ENCODE results near the gene PHF20. TPM values are rescaled to one million over a fixed set of nuclear protein-coding genes. Genes with fewer than 3 reads are reported as not detected.
A peak's percentile ranks its signal among the peaks of the same experiment; 100 is the strongest.
"Not testable (repeated sequence)": the region's sequence is repeated elsewhere in the genome, so short reads cannot be mapped to it uniquely, and the experiment has no call there.

Gene PHF20
- polyA plus RNA-seq, 3 donors from 2014 or later = 92.6 to 140 (median 112) TPM

DNA sequence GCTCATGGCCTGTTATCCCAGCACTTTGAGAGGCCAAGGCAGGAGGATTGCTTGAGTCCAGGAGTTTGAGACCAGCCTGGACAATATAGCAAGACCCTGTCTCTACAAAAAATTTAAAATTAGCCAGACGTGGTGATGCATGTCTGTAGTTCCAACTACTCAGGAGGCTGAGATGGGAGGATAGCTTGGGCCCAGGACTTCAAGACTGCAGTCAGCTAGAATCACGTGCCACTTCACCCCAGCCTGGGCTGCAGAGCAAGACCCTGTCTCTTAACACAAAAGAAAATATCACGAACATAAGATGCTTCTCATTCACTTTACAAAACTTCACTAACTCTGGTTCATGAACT, 27.3 kb upstream of the PHF20 start:
- peaks cover 16 to 30% (median 18%) of the 10 kb centered on the region in 3 donors for H3K27me3 Mint-ChIP-seq (ENCODE audit: low read depth in 3 of 3)
- peak overlapping the region; percentile 97 to 100 (median 100) for H3K27ac Mint-ChIP-seq
- not testable (repeated sequence) for DNase-seq, H3K9me3 Mint-ChIP-seq
- H3K4me3 Mint-ChIP-seq = peak overlapping the region in 3 of 5 donors; percentile 99 to 100 (median 100)
- H3K36me3 Mint-ChIP-seq = peaks cover 17 to 19% (median 17%) of the 10 kb centered on the region in 3 donors
- peaks cover 35 to 41% of the 10 kb centered on the region in 2 donors for H3K4me1 Mint-ChIP-seq

DNA sequence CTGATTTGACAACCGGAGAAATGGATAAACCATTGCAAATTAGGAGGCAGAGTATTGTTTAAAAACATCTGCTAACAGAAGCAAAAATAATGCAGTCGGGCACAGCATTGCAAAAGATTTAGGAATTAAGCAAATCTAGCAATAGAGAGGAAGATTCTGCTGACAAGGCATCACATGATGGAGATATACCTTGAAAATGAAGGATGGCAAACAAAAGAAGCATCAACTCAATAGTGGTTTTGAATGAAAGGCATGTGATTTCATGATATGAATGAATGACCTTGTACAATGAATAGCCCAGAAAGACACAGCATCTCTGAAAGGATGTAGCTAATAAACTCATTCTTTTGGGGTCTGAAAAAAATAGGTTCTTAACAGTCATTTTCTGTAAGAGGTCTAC, 21.2 kb upstream of the PHF20 start:
- H3K4me1 Mint-ChIP-seq = no peaks in the 10 kb centered on the region
- H3K4me3 Mint-ChIP-seq = no peak overlapping the region
- H3K9me3 Mint-ChIP-seq = no peaks in the 10 kb centered on the region
- H3K27me3 Mint-ChIP-seq (ENCODE audit: low read depth in 3 of 3) = no peaks in the 10 kb centered on the region
- H3K36me3 Mint-ChIP-seq = no peaks in the 10 kb centered on the region
- no peak for DNase-seq
- no peak overlapping the region for H3K27ac Mint-ChIP-seq

GRCh38 chr20:35756404-35756803, 15.4 kb upstream of the PHF20 start:
- H3K27me3 Mint-ChIP-seq (ENCODE audit: low read depth in 3 of 3) = peaks cover 0 to 2% (median 0%) of the 10 kb centered on the region in 3 donors
- no peaks in the 10 kb centered on the region for H3K9me3 Mint-ChIP-seq
- no peak overlapping the region for H3K27ac Mint-ChIP-seq
- no peak overlapping the region for H3K4me3 Mint-ChIP-seq
- no peak for DNase-seq
- H3K36me3 Mint-ChIP-seq = no peaks in the 10 kb centered on the region
- H3K4me1 Mint-ChIP-seq = no peaks in the 10 kb centered on the region

DNA sequence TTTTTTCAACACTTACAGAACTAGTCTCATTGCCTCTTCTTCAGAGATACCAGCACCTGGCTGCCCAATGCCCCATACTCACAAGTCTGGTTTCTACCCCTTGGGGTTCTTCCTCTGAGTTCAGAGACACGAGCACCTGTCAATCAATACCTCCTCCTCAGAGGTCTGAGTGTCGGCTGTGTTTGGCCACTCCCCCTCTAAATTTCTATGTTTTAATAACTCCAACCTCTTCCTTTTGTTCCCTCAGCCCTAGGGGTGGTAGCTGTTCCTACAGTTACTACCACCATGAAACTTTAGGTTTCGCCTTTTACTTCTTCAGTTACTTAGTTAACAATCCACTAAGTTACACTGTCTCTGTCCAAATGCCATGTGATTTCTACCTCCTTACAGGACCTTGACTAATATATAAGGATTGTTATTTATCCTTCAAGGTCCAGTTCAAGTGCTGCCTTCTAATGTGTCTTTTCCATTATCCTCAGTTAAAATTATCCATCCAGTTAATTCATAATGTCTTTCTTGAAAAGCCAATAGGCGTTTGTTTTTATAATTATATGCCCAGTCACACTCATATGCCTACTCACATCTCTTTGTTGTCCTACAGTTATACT, 14.6 kb upstream of the PHF20 start:
- no peaks in the 10 kb centered on the region for H3K9me3 Mint-ChIP-seq
- H3K27me3 Mint-ChIP-seq (ENCODE audit: low read depth in 3 of 3) = peaks cover 0 to 2% (median 0%) of the 10 kb centered on the region in 3 donors
- no peak for DNase-seq
- no peaks in the 10 kb centered on the region for H3K36me3 Mint-ChIP-seq
- no peak overlapping the region for H3K4me3 Mint-ChIP-seq
- H3K27ac Mint-ChIP-seq = peak overlapping the region in 2 of 6 donors; percentile 12 to 23
- no peaks in the 10 kb centered on the region for H3K4me1 Mint-ChIP-seq

- DNase-seq; H3K4me1 Mint-ChIP-seq; H3K27me3 Mint-ChIP-seq (ENCODE audit: low read depth in 3 of 3); H3K4me3 Mint-ChIP-seq; H3K9me3 Mint-ChIP-seq; H3K36me3 Mint-ChIP-seq: not testable (repeated sequence)
- peak overlapping the region in 2 of 6 donors; percentile 42 to 45 for H3K27ac Mint-ChIP-seq
Measured at GRCh38 chr20:35761548-35761947, 10.3 kb upstream of the PHF20 start.

GRCh38 chr20:35762461-35762860, 9.4 kb upstream of the PHF20 start:
- no peak overlapping the region for H3K4me3 Mint-ChIP-seq
- no peaks in the 10 kb centered on the region for H3K36me3 Mint-ChIP-seq
- H3K9me3 Mint-ChIP-seq = no peaks in the 10 kb centered on the region
- DNase-seq = no peak
- peaks cover 1 to 4% (median 2%) of the 10 kb centered on the region in 3 donors for H3K27me3 Mint-ChIP-seq (ENCODE audit: low read depth in 3 of 3)
- peaks cover 18 to 19% of the 10 kb centered on the region in 2 donors for H3K4me1 Mint-ChIP-seq
- H3K27ac Mint-ChIP-seq = peak overlapping the region in 5 of 6 donors; percentile 6 to 89 (median 50)

DNA sequence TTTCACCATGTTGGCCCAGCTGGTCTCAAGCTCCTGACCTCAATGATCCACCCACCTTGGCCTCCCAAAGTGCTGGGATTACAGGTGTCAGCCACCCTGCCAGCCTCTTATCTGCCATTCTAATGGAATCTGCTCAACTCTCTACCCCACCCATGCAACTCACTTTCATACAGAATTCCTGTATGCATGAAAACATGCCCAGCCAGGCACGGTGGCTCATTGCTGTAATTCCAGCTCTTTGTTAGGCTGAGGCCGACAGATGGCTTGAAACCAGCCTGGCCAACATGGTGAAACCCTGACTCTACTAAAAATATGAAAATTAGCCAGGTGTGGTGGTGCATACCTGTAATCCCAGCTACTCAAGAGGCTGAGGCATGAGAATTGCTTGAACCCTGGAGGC, 6.9 kb upstream of the PHF20 start:
- Mint-ChIP-seq H3K4me3 (peak overlapping the region in 1 of 5 donors; percentile 18), H3K4me1 (peaks cover 41 to 42% of the 10 kb centered on the region in 2 donors), H3K27ac (peak overlapping the region; percentile 16 to 88 (median 80))
- not testable (repeated sequence) for H3K9me3 Mint-ChIP-seq; H3K27me3 Mint-ChIP-seq (ENCODE audit: low read depth in 3 of 3); H3K36me3 Mint-ChIP-seq; DNase-seq

DNA sequence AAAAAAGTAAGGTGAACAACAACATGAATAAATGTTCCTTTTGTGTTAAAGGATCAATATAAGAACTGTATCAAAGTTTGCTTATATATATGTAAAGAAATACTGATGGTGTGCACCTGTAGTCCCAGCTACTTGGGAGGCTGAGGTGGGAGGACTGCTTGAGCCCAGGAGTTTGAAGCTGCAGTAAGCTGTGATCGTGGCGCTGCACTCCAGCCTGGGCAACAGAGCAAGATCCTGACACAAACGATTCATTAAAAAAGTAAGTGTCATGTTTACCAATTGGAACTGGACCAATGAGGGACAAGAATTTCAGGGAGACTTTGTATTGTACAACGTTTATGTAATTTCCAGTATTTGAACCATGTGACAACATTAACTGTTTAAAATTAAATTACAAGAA, 5.0 kb upstream of the PHF20 start:
- Mint-ChIP-seq H3K27ac (peak overlapping the region; percentile 99 to 100 (median 100)), H3K36me3 (no peaks in the 10 kb centered on the region), H3K4me1 (peaks cover 52 to 56% of the 10 kb centered on the region in 2 donors), H3K4me3 (peak overlapping the region in 3 of 5 donors; percentile 53 to 91 (median 87)), H3K27me3 (ENCODE audit: low read depth in 3 of 3) (peaks cover 11 to 16% (median 14%) of the 10 kb centered on the region in 3 donors), H3K9me3 (no peaks in the 10 kb centered on the region)
- no peak for DNase-seq

DNA sequence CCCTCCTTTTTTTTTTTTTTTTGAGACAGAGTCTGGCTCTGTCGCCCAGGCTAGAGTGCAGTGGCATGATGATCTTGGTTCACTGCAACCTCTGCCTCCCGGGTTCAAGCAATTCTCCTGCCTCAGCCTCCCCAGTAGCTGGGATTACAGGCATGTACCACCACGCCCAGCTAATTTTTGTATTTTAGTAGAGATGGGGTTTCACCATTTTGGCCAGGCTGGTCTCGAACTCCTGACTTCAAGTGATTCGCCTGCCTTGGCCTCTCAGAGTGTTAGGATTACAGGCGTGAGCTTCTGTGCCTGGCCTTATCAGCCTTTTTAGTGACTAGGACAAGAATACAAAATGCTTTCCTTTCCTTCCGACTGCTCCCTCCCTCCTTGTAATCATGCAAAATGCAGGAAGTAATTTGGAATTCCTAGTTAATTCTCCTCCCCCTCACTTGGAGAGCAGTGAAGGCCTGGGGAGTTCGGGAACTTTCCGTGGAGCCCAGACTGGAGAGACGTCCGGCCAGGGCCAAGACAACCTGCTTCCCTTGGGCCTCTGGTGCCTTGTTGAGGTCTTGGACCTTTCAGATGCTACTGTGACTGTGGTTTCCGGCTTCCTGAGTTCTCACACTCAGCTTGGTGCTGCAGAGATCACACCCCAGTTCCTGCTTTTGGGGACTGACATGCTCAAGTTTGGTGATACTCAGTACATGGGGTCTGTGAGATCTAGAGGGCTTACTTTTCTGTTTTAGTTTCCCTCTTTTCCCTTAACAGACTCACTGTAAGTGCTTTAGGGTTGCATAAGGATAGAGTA, 3.9 kb upstream of the PHF20 start:
- peak overlapping the region; percentile 87 to 91 (median 91) for H3K4me3 Mint-ChIP-seq
- no peaks in the 10 kb centered on the region for H3K36me3 Mint-ChIP-seq
- H3K9me3 Mint-ChIP-seq = no peaks in the 10 kb centered on the region
- H3K27ac Mint-ChIP-seq = peak overlapping the region; percentile 99 to 100 (median 100)
- H3K27me3 Mint-ChIP-seq (ENCODE audit: low read depth in 3 of 3) = peaks cover 11 to 18% (median 14%) of the 10 kb centered on the region in 3 donors
- peaks cover 58 to 61% of the 10 kb centered on the region in 2 donors for H3K4me1 Mint-ChIP-seq
- peak; percentile 85 to 88 (median 88) for DNase-seq

DNA sequence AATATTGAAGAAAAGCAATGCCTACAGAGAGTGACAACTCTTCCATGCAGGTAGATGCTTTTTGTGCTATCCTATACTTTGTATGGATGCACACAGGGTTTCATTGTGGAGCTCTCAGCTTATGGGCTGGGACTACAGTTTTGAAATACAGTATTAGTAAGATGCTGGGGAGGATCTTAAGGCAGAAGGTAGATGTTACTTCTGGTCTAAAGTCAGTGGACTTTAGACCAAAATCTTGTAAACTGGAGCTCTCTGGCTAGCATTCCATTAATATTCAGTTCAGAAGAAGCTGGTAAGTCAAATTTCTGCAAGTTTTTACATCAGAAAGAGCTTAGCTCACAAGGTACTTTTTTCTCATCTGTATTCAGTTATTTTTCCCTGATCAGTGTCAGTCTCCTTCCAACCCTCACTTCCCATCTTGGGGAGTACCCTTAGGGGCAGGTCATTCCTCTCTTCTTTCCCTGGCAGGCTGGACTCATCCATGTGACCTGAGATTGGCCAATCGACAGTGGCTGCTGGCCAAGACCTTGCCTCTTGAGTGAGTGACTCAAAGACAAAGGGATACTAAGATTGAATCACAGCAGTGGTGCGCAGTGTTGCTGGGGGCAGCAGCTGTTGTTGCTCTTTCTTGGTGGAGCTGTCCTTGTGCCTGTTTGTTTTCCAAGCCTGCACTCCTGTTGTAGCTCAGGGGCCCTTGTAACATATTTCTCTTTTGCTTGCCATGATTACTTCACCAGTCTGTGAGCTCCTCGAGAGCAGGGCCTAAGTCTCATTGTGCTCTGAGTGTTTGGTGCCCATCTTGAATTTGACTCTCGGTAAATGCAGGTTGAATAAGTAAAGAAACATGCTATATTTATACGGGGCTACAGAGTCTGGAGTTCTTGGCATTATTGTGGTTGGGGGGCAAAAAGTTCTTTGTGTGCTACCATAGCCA, 2.8 kb upstream of the PHF20 start:
- Mint-ChIP-seq H3K9me3 (no peaks in the 10 kb centered on the region), H3K36me3 (no peaks in the 10 kb centered on the region), H3K27me3 (ENCODE audit: low read depth in 3 of 3) (peaks cover 13 to 20% (median 17%) of the 10 kb centered on the region in 3 donors), H3K4me3 (peak overlapping the region; percentile 87 to 91 (median 91)), H3K4me1 (peaks cover 69 to 72% of the 10 kb centered on the region in 2 donors), H3K27ac (peak overlapping the region; percentile 99 to 100 (median 100))
- DNase-seq = peak; percentile 38 to 43 (median 41)

DNA sequence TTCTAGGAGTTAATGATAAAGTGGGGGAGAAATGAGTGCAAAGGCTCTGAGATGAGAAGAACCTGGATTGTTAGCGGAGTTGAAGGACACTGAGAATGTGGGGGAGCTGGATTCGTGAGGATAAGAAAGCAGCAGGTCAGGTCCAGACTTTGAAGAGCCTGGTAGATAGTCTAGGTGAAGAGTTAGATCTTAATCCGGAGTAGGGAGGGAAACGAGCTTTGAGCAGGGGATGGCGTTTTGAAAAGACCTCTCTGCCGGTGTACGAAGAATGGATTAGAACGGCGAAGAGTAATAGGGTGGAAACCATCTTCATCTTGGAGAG, 487 bp upstream of the PHF20 start:
- no peaks in the 10 kb centered on the region for H3K9me3 Mint-ChIP-seq
- no peak for DNase-seq
- H3K27ac Mint-ChIP-seq = peak overlapping the region; percentile 99 to 100 (median 100)
- peak overlapping the region; percentile 81 to 85 (median 83) for H3K4me3 Mint-ChIP-seq
- peaks cover 79 to 82% of the 10 kb centered on the region in 2 donors for H3K4me1 Mint-ChIP-seq
- H3K36me3 Mint-ChIP-seq = peaks cover 0 to 4% (median 3%) of the 10 kb centered on the region in 3 donors
- H3K27me3 Mint-ChIP-seq (ENCODE audit: low read depth in 3 of 3) = peaks cover 12 to 20% (median 19%) of the 10 kb centered on the region in 3 donors

DNA sequence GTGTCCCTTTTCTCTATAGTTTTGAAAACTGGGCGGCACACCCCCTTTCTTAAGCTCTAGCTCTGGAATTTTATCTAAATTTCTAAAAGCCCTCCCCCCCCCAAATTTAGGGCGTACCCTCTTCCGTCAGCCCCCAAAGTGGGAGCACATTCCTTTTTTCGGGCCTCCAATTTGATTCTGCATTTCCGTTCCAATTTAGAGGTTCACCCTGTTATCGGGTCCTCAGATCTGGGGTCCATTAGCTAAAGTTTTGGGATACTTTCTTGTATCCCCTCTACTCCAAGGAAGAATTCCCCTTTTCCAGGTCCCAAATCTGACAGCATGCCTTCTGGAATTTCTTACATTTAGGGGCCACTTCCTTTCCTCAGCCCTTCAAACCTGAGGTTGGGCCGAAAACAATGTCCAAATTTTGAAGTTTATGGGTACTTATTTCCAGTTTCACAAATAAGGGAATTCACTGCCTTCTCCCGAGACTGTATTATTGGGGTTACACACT, 796 bp downstream of the PHF20 start:
- Mint-ChIP-seq H3K4me3 (peak overlapping the region; percentile 82 to 94 (median 86)), H3K4me1 (peaks cover 80 to 83% of the 10 kb centered on the region in 2 donors), H3K27ac (peak overlapping the region; percentile 96 to 99 (median 98)), H3K27me3 (ENCODE audit: low read depth in 3 of 3) (peaks cover 9 to 22% (median 19%) of the 10 kb centered on the region in 3 donors), H3K36me3 (peaks cover 3 to 4% (median 3%) of the 10 kb centered on the region in 3 donors), H3K9me3 (no peaks in the 10 kb centered on the region)
- no peak for DNase-seq

DNA sequence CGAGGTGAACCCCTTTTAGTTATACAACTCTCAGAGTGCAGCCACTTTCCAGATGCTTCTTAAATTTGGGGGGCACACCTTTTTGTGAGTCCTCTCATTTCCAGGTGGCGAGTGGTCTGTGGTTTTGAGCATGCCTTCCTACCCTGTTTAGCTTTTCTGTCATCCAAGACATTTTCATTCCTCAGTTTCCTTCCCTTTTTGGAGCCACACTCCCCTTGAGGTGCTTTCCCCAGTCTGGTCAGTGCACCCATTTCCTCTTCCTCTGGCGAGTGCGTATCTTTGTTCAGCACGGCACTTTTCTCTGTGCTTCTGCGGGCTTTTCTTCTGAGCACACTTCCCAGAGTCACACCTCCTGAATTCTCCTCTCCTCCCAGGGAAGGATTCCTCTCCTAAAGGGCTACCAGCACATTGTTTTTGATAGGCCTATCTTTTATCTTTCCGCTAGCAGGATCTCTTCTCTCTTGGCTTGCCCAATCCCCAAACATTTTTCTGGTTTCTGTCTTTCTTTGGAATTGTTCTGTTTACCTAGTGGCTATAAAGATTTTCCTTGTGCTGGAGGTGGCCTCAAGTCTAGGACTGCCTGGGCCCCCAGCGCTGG, 1.4 kb downstream of the PHF20 start:
- Mint-ChIP-seq H3K36me3 (peaks cover 3 to 4% (median 3%) of the 10 kb centered on the region in 3 donors), H3K27me3 (ENCODE audit: low read depth in 3 of 3) (peaks cover 9 to 16% (median 15%) of the 10 kb centered on the region in 3 donors), H3K4me1 (peaks cover 75 to 78% of the 10 kb centered on the region in 2 donors), H3K27ac (peak overlapping the region; percentile 96 to 99 (median 98)), H3K4me3 (peak overlapping the region; percentile 82 to 94 (median 86)), H3K9me3 (no peaks in the 10 kb centered on the region)
- peak; percentile 47 to 57 (median 50) for DNase-seq

All from immature natural killer cell (primary cell).